GM10266 (cell line): Measurements from ENCODE around the gene TTYH1.

Source experiments
- DNase-seq: peaks from one replicate; pipeline ENCODE4 v3.0.0; 2012; ENCODE audit errors: extremely low spot score
- TF ChIP-seq, protein P1 (sequence below): IDR thresholded peaks from 2 replicates; pipeline ENCODE4 v1.5.1; 2012; ENCODE audit warnings: mild to moderate bottlenecking, low read depth; ENCODE audit not compliant: control insufficient read depth, insufficient read depth; ENCODE audit errors: missing control alignments

Gene TTYH1

DNA sequence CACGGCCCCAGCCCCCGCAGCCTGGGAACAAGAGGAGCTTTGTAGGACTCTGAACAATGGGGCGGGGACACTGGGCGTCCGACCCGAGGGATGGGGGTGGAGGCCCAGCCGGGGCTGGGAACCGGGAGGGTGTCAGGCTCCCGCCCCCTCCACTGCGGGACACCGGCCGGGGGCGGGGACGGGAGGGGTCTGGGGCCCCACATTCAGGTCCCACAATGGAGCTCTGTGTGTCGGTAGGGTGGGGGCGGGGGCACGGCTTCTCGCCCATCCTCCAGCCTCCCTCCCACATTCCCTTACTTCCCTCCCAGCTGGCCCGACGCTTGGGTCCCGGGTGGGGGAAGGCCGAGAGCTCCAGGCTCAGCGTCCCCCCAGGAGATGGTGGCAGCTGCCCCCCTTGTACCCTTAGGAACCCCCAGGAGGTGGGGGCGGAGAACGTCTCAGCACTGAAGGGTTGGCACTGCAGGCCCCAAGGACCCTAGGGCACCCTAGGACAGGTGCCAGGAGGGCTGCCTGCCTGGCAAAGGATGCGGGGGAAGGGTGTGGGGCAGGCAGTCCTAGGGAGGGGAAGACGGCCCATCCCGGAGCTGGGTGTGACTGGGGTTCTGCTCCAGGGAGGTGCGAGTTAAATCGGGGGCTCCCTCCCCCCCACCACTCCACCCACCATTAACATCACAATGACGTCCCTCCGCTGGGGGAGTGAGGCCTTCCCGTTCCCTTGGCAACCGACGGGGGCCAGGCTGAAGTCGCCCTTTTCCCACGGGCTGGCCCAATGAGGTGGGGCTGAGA lies 5.3 kb downstream of the TTYH1 start:
- TF ChIP-seq, protein P1, sequence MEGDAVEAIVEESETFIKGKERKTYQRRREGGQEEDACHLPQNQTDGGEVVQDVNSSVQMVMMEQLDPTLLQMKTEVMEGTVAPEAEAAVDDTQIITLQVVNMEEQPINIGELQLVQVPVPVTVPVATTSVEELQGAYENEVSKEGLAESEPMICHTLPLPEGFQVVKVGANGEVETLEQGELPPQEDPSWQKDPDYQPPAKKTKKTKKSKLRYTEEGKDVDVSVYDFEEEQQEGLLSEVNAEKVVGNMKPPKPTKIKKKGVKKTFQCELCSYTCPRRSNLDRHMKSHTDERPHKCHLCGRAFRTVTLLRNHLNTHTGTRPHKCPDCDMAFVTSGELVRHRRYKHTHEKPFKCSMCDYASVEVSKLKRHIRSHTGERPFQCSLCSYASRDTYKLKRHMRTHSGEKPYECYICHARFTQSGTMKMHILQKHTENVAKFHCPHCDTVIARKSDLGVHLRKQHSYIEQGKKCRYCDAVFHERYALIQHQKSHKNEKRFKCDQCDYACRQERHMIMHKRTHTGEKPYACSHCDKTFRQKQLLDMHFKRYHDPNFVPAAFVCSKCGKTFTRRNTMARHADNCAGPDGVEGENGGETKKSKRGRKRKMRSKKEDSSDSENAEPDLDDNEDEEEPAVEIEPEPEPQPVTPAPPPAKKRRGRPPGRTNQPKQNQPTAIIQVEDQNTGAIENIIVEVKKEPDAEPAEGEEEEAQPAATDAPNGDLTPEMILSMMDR: no peak
- peak; percentile 41 for DNase-seq

DNA sequence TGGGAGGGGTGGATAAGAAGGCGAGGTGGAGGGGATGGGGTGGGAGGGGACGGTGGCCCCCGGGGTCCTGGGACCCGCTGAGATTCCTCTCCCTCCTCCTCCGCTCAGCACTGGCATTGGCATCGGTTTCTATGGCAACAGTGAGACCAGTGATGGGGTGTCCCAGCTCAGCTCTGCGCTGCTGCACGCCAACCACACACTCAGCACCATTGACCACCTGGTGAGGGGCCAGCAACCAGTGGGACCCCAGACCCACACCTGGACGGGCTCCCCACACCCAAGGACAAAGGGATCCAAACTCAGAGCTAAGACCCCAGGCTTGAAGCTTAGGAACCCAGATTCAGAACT lies 5.9 kb downstream of the TTYH1 start:
- DNase-seq: peak; percentile 34
- TF ChIP-seq, protein P1: no peak

DNA sequence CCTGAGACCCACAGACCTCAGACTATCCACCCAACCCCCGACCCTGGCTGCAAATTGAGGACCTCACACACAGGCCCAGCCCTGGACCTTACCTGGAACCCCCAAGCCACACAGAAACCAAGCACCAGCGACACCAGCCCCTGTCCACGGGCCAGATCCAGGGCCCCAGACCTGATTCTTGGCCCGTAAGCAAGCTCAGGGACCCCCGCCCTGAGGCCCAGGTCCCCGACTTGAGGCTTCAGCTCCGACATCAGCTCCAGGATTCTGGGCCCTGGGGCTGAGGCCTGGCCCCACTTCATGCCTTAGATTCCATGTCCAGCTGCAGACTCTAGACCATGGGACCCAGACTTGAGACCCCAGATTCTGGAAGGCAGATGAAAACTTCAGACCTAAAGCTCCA lies 6.3 kb downstream of the TTYH1 start:
- TF ChIP-seq, protein P1: no peak
- DNase-seq: peak; percentile 18

DNA sequence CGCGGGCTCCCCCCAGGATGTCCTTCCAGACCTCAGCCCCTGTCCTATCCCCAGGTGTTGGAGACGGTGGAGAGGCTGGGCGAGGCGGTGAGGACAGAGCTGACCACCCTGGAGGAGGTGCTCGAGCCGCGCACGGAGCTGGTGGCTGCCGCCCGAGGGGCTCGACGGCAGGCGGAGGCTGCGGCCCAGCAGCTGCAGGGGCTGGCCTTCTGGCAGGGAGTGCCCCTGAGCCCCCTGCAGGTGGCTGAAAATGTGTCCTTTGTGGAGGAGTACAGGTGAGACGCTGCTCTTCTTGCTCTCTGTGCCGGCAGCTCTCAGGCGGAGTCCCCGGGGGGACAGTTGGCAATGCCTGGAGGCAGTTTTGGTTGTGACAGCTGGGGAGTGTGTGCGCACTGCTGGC lies 6.9 kb downstream of the TTYH1 start:
- DNase-seq: peak; percentile 21
- TF ChIP-seq, protein P1: no peak

DNA sequence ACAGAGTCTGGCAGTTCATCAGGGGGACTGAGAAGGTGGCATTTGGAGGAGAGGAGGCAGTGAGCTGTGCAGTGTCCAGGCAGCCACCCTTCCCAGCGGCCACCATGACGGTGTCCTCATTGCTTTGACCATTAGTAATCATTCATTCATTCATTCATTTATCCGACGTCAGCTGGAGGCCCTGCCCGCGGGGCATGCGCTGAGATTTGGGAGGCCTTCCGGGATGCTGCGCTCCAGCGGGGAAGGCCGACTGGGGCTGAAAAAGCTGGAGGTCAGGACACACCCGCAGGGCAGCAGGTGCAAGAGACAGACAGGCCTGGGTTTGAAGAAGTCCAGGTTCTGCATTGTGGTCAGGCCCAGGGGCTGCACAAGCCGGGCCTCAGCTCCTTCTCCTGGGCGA lies 8.9 kb downstream of the TTYH1 start:
- no peak for DNase-seq
- TF ChIP-seq, protein P1: no peak

DNA sequence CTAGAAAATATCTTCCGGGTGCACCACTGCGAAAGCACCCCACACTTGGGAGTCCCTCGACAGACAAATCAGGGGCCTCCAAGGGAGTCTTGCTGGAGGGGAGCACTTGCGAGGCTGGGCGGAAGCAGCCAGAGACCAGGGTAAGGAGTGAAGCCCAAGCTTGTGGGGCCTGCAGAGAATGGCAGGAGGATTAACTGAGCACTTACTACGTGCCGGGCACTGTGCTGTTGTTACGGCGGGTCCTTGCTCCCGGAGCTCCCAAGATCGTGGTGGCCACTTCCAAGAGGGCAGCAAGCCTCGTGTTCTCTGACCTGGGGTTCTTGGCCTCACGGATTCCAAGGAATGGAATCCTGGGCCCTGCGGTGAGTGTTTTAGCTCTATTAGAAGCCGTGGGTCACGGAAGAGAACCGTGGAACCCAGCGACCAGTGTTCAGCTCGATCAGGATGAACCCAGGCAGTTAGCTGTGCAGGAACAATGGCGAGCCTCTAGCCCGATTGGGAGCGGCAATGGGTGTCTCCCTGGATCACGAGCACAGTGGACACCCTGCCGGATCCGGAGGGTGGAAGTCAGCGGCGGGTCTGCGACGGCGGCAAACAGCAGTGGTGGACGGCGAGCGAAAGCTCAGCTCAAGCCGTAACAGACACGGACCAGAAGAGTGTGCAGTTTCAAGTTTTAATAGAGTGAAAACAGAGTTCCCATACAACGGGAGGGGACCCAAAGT lies 9.6 kb downstream of the TTYH1 start:
- TF ChIP-seq, protein P1: no peak
- no peak for DNase-seq

DNA sequence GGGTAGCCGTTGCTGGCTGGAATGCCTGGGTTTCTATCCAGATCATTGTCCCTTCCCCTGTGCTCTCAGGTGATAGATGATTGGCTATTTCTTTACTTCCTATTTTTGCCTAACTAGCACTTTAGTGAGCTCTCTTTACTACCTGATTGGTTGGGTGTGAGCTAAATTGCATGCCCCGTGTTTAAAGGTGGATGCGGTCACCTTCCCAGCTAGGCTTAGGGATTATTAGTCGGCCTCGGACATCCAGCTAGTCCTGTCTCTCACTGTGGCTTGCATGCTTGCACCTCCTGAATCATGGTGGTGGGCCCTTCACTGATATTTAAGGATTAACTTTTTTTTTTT lies 10.1 kb downstream of the TTYH1 start:
- no peak for DNase-seq

More for the DNA sequence above, 10.1 kb downstream of the TTYH1 start:
- TF ChIP-seq, protein P1: no peak
